ENCODE results near the gene GATAD2A. TPM values are rescaled to one million over a fixed set of nuclear protein-coding genes. Genes with fewer than 3 reads are reported as not detected.

Gene GATAD2A
- total RNA-seq, 1 experiment from 2014 or later: 189 TPM

DNA sequence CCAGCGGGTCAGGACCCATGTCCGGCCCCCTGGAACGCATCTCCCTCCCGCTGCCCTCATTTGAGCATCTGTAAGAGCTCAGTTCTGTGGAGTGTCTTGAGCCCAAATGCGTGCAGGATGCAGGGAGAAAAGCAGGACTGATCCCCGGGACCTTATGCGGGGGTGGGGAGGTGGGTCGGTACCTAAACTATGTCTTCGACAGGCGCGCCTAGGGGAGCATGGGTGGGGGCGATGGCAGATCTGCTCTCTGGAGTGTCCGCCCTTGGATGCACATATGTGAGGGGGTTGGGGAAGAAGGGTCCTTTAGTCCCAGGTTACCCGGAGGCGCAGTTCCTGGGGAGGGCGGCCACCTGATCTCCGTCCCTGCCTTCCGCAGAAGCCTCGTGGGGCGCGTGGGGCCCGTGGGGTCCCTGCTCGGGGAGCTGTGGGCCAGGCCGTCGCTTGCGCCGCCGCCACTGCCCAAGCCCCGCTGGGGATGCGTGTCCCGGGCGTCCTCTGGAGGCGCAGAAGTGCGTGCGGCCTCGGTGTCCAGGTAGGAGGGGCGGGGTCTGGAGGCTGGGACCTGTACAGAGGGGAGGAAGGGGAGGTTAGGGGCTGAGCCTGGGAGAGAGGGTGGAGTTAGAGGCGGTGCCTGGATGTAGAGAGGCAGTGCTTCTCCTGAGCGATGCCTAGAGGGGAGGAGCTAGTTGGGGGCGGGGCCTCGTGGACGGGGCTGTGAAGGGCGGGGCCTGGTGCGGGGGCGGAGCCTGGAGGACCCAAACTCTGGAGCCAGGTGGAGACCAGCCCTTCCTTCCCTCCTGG is 135.4 kb downstream of the GATAD2A start:
- Histone ChIP-seq H3K23ac (ENCODE audit: insufficient read length, low read depth, low read length) (no peak overlapping the region), H3K79me1 (ENCODE audit: insufficient read depth, low read depth, low read length, poor library complexity, severe bottlenecking) (no peaks in the 10 kb centered on the region), H3K27me3 (ENCODE audit: insufficient read depth, low read length) (peaks cover 2% of the 10 kb centered on the region; the same call in 1 of the 2 replicates), H3K4ac (ENCODE audit: low read depth, low read length) (no peak overlapping the region), H3T11ph (ENCODE audit: low read length) (no peak overlapping the region), H2BK120ac (ENCODE audit: low read depth, low read length, poor library complexity, severe bottlenecking) (no peak overlapping the region), H2BK12ac (ENCODE audit: insufficient read length, low read depth, low read length) (no peak overlapping the region), H2BK20ac (ENCODE audit: low read depth, low read length, poor library complexity, severe bottlenecking) (no peak overlapping the region), H3K23me2 (ENCODE audit: insufficient read length, low read depth, low read length, poor library complexity, severe bottlenecking) (peaks cover 14% of the 10 kb centered on the region), H3K4me1 (ENCODE audit: insufficient read depth, low read length) (no peaks in the 10 kb centered on the region), H3K27ac (ENCODE audit: insufficient read length, low read depth, low read length) (no peak overlapping the region), H4K20me1 (ENCODE audit: control insufficient read depth, insufficient read depth, insufficient read length) (no peaks in the 10 kb centered on the region), H2AK5ac (ENCODE audit: insufficient read length, low read length) (no peak overlapping the region), H4K5ac (ENCODE audit: insufficient read length, low read depth, low read length) (no peak overlapping the region), H2BK15ac (ENCODE audit: low read depth, low read length) (no peak overlapping the region), H3K9ac (ENCODE audit: extremely low read depth, insufficient read length, low read length) (no peak overlapping the region), H3K9me3 (ENCODE audit: control insufficient read depth, low read depth, low read length) (no peaks in the 10 kb centered on the region), H4K91ac (ENCODE audit: insufficient read length, low read depth, low read length) (no peak overlapping the region), H3K4me2 (ENCODE audit: insufficient read depth, insufficient read length, low read length) (peak overlapping the region; percentile 74), H3K18ac (ENCODE audit: insufficient read length, low read depth, low read length) (peak overlapping the region; percentile 44), H2AFZ (ENCODE audit: low read length) (no peak overlapping the region), H3K14ac (ENCODE audit: insufficient read depth, low read length) (no peak overlapping the region), H2BK5ac (ENCODE audit: insufficient read length, low read length) (no peak overlapping the region), H3K79me2 (ENCODE audit: insufficient read depth, low read length) (no peaks in the 10 kb centered on the region), H3K56ac (ENCODE audit: insufficient read length, low read depth, low read length) (no peak overlapping the region), H4K8ac (replicated peaks; ENCODE audit: insufficient read length, low read depth, low read length) (no peak overlapping the region)
- WGBS (ENCODE audit: extremely low coverage, insufficient read length, low lambda C conversion rate): no CpG with 5 or more reads among the region's 45 CpGs
- Mint-ChIP-seq H3K4me1 (peaks cover 7 to 15% of the 10 kb centered on the region in 2 experiments), H3K36me3 (ENCODE audit: insufficient read depth in 1 of 3, low read depth in 3 of 3) (peaks cover 2 to 4% (median 2%) of the 10 kb centered on the region in 3 experiments; a peak in 4 of 7 replicates), H3K4me3 (peak overlapping the region; percentile 33 to 44; a peak in 2 of 5 replicates), H3K27me3 (ENCODE audit: low read depth) (peaks cover 25% of the 10 kb centered on the region), H3K27ac (peak overlapping the region in 1 of 3 experiments; percentile 70; a peak in 1 of 7 replicates), H3K9me3 (no peaks in the 10 kb centered on the region; a peak in 1 of 5 replicates)
- DNase-seq: peak; percentile 99
- TF ChIP-seq, protein P1, sequence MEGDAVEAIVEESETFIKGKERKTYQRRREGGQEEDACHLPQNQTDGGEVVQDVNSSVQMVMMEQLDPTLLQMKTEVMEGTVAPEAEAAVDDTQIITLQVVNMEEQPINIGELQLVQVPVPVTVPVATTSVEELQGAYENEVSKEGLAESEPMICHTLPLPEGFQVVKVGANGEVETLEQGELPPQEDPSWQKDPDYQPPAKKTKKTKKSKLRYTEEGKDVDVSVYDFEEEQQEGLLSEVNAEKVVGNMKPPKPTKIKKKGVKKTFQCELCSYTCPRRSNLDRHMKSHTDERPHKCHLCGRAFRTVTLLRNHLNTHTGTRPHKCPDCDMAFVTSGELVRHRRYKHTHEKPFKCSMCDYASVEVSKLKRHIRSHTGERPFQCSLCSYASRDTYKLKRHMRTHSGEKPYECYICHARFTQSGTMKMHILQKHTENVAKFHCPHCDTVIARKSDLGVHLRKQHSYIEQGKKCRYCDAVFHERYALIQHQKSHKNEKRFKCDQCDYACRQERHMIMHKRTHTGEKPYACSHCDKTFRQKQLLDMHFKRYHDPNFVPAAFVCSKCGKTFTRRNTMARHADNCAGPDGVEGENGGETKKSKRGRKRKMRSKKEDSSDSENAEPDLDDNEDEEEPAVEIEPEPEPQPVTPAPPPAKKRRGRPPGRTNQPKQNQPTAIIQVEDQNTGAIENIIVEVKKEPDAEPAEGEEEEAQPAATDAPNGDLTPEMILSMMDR (conservative IDR thresholded peaks at IDR 0.05): no peak
